Epithelial cell of esophagus (primary cell): ENCODE measurements around the gene ADAM11.
A peak's percentile ranks its signal among the peaks of the same experiment; 100 is the strongest.

Source experiments
- DNase-seq: peaks from one replicate; pipeline ENCODE4 v3.0.0; 2010; ENCODE audit warnings: low read depth
- H3K4me3 ChIP-seq: 2 replicates; pipeline ENCODE4 v1.5.1; 2011; ENCODE audit warnings: mild to moderate bottlenecking, low read length, control low read depth
- TF ChIP-seq, protein P1 (sequence below): IDR thresholded peaks from 2 replicates; pipeline ENCODE4 v1.5.1; 2011; ENCODE audit warnings: low read depth, mild to moderate bottlenecking, low read length, control low read depth, inconsistent platforms; ENCODE audit not compliant: insufficient read depth; ENCODE audit errors: missing control alignments

ADAM11 gene

DNA sequence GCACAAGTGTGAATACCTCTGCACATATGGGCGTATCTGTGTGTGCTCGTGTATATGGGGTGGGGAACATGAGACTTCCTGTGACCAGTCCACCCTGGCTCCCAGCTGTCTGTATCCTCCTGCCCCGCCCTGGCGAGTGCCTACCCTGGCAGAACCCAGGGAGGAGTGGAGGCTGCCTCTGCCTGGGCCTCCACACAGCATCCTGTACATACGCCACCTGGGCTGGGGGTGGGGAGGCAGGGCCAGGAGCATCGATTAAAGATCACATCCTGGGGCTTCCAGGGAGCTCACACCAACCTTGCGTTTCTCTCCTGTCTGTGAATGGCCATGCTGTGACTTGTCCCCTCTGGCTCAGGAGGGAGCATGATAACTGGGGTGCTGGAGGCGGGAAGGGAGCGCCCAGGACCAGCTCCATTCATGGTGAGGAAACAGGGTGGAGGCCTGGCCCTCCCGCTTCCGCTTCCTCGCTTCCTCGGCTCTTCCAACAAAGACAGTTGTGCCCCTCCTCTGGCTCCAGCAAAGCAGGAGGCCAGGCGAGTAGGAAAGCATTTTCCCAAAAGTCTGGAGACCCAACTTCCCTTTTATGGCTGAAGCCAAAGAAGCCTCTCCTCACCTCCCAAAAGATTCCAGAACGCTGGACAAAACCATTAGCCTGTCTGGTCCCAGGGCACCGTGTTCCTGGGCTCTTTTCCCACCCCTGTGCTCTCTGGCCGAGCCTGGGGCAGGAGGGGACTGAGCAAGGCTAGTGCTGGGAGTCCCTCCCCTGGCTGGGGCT is 22.9 kb downstream of the ADAM11 start:
- TF ChIP-seq, protein P1, sequence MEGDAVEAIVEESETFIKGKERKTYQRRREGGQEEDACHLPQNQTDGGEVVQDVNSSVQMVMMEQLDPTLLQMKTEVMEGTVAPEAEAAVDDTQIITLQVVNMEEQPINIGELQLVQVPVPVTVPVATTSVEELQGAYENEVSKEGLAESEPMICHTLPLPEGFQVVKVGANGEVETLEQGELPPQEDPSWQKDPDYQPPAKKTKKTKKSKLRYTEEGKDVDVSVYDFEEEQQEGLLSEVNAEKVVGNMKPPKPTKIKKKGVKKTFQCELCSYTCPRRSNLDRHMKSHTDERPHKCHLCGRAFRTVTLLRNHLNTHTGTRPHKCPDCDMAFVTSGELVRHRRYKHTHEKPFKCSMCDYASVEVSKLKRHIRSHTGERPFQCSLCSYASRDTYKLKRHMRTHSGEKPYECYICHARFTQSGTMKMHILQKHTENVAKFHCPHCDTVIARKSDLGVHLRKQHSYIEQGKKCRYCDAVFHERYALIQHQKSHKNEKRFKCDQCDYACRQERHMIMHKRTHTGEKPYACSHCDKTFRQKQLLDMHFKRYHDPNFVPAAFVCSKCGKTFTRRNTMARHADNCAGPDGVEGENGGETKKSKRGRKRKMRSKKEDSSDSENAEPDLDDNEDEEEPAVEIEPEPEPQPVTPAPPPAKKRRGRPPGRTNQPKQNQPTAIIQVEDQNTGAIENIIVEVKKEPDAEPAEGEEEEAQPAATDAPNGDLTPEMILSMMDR: no peak
- DNase-seq: no peak
- no peak overlapping the region for H3K4me3 ChIP-seq

DNA sequence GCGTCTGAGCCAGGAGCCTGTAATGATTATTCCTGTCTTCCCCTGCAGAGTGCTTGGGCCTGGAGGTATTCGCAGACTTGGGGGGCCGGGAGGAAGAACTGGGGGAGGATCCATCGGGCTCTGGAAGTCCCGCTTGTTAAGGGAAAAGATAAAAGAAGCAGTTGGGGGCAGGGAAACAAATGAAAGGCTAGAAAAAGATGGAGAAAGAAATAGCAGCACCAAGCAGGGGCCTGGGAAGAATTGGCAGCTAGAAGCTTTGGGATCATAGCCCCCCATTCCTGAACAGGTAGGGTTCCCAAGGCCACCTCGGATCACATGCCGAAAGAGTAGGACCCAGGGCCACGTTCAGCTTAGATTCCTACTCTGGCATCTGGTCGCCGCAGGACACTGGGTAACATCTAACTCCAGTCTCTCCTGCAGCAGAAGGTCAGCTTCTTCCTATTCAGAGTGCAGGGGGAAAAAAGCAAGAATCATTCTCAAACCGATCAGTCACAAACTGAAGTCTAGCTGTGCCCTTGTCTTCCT is 23.6 kb downstream of the ADAM11 start:
- H3K4me3 ChIP-seq: no peak overlapping the region
- DNase-seq: no peak
- TF ChIP-seq, protein P1: no peak

DNA sequence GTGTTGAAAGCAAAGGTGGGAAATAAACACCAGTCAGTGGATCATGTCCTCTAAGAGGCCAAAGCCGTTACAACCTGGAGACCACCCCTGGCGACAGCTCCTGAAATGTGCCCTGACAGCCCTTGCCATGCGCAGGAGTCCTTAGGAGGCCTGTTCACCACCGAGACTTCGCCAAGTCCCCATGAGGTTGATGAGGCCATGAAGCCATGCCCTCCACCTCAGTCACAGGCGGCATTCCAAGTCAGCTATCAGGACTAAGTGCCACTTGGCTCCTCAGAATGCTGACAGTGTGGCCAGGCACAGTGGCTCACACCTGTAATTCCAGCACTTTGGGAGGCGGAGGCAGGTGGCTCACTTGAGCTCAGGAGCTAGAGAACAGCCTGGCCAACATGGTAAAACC is 27.1 kb downstream of the ADAM11 start:
- TF ChIP-seq, protein P1: no peak

DNA sequence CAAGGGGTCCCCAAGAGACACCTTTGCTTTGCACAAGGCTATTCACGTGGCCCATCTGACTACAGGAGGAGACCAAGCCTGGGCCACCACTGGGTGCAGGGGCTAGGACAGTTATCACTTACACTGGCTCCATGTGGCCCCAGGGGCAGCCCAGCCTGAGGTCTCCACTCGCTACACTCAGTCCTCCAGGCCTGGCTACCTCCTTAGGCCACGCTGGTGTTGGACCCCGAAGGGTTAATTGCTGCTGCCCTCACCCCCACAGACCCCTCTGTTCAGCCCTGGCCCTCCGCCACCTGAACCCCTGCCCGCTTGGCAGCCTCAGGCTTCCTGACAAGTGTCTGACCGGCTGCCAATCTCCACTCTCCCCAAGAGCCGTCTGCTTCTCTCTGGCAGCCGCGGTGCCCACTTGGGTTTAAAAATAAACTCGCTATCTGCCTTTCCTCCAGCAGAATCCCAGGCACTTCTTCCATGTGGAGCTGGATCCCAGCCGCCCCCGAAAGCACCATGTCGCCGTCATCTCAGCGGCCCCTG is 27.8 kb downstream of the ADAM11 start:
- TF ChIP-seq, protein P1: no peak
- DNase-seq: no peak
- no peak overlapping the region for H3K4me3 ChIP-seq

More for the DNA sequence above, 27.1 kb downstream of the ADAM11 start:
- DNase-seq: no peak
- H3K4me3 ChIP-seq: no peak overlapping the region

DNA sequence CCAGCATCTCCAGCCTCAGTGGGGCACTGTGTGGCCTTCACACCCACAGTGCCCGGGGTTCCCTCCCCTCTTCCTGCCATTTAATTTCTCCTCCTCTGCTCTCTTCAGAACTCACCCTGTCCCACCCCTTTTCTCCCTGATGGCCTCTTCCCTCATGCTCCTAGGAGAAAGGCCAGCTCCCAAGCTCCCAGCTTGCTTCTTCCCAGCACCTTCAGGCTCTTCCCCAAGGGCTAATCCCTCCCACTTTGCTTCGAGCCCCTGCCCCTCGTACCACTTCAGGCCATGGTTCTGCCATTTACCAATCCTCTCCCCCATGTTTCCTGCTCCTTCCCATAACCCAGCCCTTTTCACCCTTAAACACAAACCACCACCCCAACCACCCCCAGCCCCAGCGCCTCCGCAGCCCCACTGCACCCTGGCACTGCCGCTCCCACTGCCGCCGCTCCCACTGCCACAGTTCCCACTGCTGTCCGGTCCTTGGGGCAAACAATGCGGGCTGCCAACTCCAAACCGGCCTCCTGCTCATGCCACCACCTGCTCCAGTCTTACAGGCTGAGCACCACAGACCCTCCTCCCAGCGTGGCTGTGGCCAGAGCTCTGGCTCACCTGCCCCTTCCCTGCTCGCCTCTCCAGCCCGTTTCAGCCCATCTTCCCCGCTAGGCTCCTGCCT is 28.6 kb downstream of the ADAM11 start:
- TF ChIP-seq, protein P1: no peak
- no peak for DNase-seq
- no peak overlapping the region for H3K4me3 ChIP-seq

DNA sequence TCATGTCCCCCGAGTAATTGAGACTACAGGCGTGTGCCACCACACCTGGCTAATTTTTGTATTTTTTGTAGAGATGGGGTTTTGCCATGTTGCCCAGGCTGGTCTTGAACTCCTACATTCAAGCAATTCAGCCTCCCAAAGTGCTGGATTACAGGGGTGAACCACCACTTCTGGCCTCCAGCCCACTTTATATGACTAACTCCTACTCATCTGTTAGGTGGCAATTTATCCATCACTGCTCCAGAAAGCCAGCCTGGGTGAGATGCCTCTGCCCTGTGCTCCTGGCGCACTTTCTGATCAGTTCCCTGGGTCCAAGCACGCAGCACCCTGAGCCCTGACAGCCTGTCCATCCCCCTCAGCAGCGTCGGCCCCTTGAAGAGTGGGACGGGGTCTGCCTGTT is 29.4 kb downstream of the ADAM11 start:
- TF ChIP-seq, protein P1: no peak
- DNase-seq: peak; percentile 14

More for the DNA sequence above, 29.4 kb downstream of the ADAM11 start:
- no peak overlapping the region for H3K4me3 ChIP-seq
